SKM-1 treated with dmso at 0.1 percent for 144 hours (cell line): Measurements from ENCODE around the gene GNG3.
"Not testable (repeated sequence)": the region's sequence is repeated elsewhere in the genome, so short reads cannot be mapped to it uniquely, and the experiment has no call there.

Experiments
- DNase-seq: peaks from one replicate; lab custom pipeline; 2025; ENCODE audit not compliant: unreplicated experiment; lab: John Stamatoyannopoulos, UW

GNG3 gene

DNA sequence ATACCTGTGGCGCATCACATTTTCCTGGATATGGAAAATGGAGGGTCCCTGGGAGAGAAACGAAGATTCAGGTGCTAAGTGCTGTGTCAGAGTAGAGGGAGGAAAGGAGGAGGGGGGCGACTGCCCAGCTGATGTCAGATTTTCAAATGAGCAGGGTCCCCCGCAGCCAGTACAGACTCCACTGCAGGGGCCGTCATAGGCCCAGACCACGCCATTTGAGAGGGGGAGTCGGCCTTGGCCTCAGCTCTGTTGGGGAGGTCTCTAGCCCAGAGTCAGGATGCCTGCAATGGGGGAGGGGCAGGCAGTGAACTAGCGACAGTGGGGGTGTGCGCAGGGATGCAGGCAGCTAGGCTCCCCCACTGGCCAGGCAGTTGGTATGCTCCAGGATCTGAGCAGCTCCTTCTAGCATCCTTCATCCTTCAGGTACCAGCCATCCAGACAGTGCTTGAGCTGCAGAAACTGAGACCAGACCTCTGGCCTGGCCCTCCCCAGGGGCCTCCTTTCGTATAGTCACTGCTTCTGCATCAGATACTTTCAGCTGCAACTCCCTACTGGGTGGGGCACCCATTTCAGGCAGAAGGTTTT, at the start of gene GNG3, which contains the start of gene BSCL2:
Gene GNG3, plus strand, starts transcription at position 400 of the 585 bp plus-strand sequence. CDS start 620 bp downstream, outside the sequence.
Gene BSCL2, minus strand, starts transcription at position 148 of the 585 bp plus-strand sequence. CDS start 229 bp downstream, outside the sequence.
- DNase-seq = no peak

DNA sequence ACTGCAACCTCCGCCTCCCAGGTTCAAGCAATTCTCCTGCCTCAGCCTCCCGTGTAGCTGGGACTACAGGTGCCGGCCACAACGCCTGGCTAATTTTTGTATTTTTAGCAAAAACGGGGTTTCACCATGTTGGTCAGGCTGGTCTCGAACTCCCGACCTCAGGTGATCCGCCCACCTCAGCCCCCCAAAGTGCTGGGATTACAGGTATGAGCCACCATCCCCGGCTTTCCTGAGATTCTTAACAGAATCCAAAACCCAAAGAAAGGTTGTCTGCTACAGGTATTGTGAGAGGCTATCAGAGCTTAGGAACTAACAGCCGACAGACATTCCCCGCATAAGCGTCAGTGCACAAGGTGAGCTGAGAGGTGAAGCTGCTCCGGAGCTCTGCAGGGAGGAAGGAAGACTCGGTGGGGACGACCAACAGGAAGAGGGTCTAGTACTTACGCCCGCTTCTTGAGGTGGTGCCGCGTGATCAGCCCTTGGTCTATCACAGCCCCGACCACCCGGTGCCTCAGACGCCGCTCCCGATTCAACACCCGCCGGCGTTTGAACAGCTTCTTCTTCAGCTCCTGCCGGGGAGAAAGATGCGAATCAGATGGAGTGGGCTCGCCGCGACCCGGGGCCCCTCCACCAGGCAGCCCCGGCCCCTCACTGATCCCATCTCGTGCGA, 42.9 kb upstream of the GNG3 start:
- peak; percentile 57 for DNase-seq

DNA sequence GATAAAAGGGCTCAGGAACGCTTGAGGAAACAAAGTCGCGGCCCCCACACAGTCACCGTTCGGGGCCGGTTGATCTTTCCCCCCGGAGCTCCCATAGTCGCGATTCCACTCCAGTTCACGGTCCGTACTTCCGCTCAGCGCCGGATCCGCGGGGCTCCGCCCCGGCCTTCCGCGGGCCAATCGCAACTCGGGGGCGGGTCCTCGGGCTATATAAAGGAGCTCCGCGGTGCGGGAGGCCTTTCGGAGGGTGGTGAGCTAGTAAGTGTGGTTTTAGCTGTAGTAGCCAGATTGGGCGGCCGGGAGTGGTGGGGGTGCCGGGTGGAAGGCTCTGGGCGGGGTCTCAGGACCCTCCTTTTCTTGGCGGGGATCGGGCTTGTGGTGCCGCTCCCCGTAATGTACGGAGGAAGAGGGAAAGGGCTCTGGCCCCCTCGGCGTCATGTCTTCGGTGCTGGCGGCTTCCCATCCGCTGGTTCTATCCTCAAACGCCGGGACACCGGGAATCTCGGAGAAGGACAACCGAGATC, 42.3 kb upstream of the GNG3 start, which contains the start of the genes C11orf98 and CSKMT:
Gene C11orf98, minus strand, starts transcription at position 136 of the 524 bp plus-strand sequence. Its CDS starts 41 bp downstream, at position 95.
Gene CSKMT, plus strand, starts transcription at position 238 of the 524 bp plus-strand sequence. CDS start 568 bp downstream, outside the sequence.
- peak; percentile 88 for DNase-seq

DNA sequence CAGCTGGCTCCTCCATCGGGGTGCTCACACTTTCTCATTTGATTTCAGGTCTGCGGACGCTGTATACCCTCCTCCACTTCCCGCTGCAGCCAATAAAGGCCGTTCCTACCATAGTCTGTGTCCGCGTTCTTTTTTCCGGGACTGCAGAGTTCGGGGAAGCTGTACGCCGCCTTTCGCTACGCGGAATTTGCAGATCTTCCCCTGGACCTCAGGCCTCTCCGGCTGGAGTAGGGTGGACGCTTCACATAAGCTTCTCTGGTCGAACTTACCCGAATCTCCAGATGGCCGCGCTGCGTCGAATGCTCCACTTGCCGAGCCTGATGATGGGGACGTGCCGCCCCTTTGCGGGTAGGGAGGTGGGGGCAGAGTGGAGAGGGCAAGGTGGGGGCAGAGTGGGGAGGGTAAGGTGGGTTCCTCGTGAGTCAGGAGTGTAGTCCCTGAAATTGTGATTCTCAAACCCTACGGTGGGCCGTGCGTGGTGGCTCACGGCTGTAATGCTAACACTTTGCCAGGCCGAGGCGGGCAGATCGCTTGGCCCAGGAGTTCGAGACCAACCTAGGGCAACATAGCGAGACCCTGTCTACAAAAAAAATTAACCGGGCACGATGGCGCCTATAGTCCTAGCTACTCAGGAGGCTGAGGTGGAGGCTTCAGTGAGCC, 41.7 kb upstream of the GNG3 start:
- DNase-seq = peak; percentile 43

DNA sequence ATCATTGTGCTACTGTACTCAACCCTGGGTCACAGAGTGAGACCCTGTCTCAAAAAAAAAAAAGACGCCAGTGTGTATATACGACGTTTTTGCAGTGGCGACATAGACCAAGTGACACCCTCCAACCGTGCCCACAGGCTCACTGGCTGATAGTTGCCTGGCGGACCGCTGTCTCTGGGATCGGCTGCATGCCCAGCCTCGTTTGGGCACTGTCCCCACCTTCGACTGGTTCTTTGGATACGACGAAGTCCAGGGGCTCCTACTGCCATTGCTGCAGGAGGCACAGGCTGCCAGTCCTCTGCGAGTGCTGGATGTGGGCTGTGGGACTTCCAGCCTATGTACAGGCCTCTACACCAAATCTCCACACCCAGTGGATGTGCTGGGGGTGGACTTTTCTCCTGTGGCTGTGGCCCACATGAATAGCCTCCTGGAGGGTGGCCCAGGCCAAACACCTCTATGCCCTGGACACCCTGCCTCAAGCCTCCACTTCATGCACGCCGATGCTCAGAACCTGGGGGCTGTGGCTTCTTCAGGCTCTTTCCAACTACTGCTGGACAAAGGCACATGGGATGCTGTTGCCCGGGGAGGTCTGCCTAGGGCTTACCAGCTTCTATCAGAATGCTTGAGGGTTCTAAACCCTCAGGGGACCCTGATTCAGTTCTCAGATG, 41.1 kb upstream of the GNG3 start:
- no peak for DNase-seq

DNA sequence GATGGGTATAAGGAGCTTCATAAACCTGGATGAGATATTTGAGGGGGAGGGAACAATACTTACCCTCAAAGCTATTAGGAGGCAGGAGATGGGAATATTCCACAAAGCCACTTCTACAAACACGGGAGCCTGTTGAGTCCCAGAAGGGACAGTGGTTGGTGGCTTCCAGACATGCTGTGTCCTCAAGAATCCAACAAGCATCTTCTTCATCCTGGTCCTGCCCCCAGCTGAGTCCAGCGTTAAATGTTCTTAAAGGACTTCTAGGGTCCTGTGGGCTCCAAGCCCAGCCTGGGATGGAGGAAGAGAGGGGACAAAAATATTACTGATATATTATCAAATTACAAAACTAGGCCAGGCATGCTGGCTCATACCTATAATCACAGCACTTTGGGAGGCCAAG, 40.0 kb upstream of the GNG3 start:
- DNase-seq = no peak

DNA sequence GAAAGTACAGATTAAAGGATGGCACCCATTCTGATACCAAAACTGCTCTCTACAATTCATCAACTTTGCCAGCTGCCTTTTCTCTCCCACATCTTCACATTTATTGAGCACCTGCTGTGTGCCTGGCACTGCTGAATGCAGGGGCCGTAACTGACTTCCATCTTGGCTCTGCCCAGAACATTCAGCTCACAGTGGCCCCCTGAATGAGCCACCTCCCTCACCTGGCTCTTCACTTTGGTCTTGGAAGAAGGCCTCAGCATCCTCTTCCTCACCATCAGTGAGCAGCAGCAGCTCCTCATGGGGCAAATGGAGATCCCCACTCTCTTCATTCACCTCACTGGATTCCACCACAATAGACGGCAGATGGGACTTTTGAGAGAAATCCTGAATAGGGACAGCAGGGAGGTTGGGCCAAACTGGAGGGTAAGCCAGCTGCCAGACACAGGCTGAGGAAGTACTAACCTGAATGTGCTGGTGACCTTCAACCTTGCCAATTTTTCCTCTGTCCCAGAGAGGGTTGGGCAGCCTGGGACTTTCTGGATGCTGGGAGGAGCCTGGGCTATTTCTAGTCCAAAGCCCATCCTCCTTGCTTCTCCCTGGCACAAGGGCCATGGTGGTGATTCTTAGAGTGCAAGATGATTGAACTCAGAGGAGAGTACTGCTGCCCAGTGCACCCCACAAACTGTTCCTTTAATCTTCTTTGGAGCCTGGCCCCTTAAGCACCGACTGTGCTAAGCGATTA, 37.9 kb upstream of the GNG3 start:
- no peak for DNase-seq

DNA sequence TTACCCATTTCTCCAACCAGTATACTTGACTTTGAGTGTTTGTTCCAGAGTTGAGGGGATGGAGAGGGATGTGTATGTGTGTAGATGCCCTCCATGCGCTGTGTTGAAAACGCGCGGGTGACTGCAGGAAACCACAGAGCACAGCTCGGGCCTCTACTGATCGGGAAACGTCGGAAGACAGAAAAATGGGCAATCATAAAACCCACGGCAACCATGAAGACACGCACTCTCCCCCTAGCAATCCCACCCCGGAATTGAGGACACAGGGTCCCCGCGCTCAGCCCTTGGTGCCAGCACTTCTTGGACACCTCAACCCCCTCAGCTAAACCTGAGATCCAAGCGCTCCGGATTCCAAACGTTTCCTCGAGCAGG, 36.3 kb upstream of the GNG3 start:
- peak; percentile 42 for DNase-seq

DNA sequence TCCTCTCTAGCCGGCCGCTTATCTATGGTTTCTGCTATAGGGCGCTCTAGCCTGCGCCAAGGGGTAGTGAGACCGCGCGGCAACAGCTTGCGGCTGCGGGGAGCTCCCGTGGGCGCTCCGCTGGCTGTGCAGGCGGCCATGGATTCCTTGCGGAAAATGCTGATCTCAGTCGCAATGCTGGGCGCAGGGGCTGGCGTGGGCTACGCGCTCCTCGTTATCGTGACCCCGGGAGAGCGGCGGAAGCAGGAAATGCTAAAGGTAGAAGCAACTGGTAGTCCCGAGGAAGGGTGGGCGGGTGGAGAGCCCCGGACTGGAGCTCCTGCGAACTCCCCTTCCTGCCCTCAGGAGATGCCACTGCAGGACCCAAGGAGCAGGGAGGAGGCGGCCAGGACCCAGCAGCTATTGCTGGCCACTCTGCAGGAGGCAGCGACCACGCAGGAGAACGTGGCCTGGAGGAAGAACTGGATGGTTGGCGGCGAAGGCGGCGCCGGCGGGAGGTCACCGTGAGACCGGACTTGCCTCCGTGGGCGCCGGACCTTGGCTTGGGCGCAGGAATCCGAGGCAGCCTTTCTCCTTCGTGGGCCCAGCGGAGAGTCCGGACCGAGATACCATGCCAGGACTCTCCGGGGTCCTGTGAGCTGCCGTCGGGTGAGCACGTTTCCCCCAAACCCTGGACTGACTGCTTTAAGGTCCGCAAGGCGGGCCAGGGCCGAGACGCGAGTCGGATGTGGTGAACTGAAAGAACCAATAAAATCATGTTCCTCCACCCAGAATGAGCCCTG, 35.7 kb upstream of the GNG3 start, which contains the start of the genes LBHD1 and UQCC3:
Gene LBHD1, minus strand, starts transcription at position 660 of the 782 bp plus-strand sequence. CDS start 2,236 bp downstream, outside the sequence.
Gene UQCC3, plus strand, starts transcription at position 66 of the 782 bp plus-strand sequence. Its CDS starts 73 bp downstream, at position 139.
- DNase-seq = peak; percentile 69

DNA sequence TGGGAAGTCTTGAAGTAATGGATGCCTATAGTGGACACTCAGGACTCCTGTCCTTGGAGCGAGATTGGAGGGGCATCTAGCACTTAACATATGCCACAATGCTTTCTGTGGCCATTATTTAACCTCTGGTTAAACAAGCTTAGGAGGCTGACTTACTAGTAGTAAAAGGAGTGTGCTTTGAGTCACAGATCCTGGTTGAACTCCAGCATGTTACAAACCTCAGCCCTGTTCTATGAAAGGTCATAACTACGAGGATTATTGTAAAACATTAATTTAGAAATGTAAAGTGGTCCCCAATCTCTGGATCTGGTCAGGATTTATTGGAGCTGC, 34.3 kb upstream of the GNG3 start:
- DNase-seq = no peak

DNA sequence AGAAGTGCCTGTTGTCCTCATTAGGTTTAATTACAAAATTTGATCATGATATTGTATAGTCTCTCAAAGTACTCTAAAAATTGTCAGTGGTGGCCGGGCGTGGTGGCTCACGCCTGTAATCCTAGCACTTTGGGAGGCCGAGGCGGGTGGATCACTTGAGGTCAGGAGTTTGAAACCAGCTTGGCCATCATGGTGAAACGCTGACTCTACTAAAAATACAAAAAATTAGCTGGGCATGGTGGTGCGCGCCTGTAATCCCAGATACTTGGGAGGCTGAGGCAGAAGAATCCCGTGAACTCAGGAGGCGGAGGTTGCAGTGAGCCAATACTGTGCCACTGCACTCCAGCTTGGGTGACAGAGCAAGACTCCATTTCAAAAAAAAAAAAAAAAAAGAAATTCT, 32.1 kb upstream of the GNG3 start:
- DNase-seq = not testable (repeated sequence)

DNA sequence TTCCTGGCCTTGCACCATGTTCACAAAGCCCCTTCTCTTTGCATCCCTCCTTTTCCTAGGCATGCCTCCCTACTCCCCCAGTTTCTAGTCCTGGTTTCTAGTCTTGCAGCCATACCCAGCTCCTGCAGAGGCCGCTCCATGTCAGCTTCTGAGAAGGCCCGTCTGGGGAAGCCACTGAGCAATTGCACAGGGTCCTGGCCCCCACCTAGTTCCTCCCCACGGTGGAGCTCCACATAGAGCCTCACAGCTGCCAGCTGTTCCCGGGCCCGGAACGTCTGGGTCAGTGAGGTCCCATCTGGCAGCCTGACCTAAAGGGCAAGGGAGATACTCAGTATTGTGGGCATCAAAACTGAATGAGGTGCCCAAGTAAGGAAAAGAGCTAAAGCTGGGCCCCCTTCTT, 30.8 kb upstream of the GNG3 start:
- DNase-seq = no peak

DNA sequence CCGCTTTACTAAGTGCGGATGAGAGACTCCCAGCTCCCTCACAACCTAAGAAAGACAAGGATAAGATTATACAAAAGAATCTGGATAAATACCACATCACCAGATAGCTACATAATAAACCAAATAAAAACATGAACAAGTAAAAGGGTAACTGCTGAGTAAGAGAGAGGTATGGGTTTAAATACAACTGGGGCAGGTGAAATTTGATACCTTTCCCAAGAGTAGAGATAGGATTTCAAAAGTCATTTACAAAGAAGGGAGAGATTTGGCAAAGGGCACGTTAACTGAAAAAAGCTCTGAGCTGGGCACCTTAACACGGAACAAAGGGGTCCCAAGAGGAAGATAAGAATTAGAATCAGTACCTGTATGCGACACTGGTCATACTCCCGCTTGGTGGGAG, 30.3 kb upstream of the GNG3 start:
- DNase-seq = no peak

DNA sequence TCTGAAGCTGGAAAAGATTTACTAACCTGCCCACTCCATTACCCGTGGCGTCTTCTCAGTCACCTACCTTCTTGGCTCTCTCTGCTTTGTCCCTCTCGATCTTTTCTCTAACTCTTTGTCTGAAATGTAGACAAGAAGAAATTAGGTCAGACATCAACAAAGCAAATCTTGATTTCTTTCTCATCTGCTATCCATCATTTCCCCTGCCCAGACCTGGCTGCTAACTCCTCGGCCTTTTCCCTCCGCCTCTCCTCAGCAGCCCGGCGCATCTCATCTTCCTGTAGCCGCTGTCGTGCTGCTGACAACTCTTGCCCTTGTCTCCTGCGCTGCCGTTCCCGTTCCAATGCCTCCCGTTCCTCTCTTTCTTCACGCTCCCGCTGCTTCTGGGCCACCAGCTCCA, 29.8 kb upstream of the GNG3 start:
- DNase-seq = no peak

DNA sequence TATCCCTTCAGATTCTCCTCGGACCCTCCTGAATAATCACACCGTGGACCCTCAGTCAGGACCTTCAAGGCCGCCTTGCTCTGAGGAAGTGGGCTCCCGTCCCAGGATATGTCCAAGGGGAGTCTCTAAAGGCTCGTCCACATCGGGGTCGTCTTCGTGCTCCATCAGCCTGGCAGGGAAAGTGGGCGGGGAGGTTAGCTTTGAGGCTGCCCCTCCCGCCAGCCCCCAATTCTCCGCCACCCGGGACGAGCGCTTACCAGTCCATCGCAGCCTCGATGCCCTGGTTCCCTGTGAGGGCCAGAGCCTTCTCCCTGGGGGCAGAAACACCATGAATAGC, 29.1 kb upstream of the GNG3 start:
- no peak for DNase-seq

DNA sequence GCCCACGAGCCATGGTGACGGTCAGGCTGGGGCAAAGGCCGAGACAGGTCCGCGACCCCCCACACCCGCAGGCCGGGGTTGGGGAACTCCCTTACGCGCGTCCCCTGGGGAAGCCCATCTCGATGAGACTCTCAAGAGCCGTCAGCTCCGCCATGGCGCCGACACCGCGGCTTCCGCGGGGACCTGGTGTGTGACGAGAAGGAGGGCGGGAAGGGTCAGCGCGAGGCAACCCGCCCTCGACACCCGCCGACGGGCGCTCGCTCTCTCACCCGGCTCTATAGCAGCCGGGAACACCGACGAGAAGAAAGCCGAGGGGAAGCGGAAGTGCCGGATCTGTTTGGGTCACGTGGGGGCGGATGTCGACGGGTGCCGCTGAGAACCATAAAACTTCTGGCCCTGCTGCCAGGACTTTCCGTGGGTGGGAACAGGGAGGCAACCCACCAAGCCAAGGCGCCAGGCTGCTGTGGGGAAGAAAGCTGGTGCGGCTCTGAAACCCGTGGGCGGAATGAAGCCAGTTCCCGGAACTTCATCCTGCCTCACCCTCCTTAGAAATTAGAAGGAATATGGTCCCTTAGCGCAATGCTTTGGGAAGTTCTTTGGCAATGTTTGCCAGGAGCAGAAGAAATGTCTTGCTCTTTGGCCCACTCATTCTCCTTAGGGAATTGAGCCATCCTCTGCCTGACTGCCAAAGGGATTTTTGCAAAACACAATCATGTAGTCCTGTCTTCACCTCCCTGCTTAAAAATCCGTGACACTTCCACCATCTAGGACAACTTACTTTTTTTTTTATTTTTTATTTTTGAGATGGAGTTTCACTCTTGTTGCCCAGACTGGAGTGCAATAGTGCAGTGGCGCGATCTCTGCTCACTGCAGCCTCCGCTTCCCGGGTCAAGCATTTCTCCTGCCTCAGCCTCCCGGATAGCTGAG, 28.4 kb upstream of the GNG3 start, which contains the start of gene UBXN1:
Gene UBXN1, minus strand, starts transcription at position 304 of the 927 bp plus-strand sequence. Its CDS starts 150 bp downstream, at position 154.
- peak; percentile 81 for DNase-seq

DNA sequence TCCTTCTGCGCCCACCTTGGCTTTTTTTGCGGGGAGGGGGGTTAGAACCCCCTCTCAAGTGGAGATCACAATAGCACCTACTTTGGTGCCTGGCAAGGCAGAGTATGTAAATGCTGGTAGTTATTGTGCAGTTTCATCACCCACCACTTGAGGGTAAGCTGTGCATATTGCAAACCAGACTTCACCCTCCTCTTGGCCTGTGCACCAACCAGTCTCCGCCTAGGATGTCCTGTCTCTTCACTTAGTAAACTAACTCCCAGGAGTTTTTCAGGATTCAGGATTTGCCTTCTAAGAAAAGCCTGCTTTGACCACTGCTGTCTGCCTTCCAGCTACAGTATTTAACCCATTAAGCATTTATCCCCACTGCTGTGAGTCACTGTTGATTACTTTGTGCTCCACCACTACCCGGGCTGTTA, 26.6 kb upstream of the GNG3 start:
- peak; percentile 68 for DNase-seq

DNA sequence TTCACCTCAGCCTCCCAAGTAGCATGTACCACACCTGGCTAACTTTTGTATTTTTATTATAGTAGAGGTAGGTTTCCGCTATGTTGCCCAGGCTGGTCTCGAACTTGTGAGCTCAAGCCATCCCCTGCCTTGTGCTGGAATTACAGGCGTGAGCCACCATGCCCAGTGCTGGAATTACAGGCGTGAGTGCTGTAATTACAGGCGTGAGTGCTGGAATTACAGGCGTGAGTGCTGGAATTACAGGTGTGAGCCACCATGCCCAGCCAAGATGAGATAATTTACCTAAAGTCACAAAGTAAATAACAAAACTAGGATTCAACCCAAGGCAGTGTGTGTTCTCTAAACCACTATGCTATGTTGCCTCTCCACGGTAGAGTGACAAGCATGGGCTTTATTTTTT, 25.0 kb upstream of the GNG3 start:
- no peak for DNase-seq
